Mucosa of gallbladder (tissue), 1 donor: ENCODE results near the gene KIAA0825. TPM values are rescaled to one million over a fixed set of nuclear protein-coding genes. Genes with fewer than 3 reads are reported as not detected.

Experiments used
- DNase-seq: peaks from one replicate; pipeline ENCODE4 v3.0.0-alpha.2; 2020; ENCODE audit warnings: low spot score
- total RNA-seq: library from RNA; stranded (reverse); gene quantifications from one replicate; pipeline ENCODE4 v1.2.1, GENCODE V29; 2021
- donor health status: DM: no; HTN: no; CAD: no.

KIAA0825 gene
- total RNA-seq, 1 donor from 2014 or later, result 3.3 TPM

DNA sequence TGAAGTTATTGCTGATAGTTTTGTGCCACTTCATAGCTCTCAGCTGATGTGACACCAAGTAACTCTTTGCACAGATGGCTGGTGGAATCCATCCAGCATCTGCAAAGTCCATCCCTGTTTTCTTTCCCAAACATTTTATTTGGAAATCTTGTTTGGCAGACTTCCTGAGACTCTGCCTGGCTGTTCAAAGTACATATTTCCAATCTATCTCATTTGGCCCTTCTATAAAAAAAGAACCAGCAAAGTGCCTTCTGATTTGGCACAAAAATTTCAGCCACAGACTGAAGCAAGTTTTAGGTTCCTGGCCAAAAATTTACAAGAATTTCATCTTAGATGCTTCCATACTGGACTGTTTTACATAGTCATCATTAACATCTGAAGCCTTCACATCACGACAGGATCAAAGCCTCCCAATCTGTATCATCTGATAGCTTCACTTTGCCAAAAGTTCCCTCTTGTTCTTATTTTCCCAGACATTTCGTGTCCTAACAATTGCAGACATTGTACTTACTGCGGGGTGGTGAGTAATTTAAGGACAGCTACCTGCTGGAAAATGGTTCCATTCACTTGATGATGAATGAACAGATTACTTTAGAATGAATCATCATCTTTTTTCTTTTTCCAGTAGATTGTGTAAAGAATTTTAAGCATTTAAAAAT, 377.3 kb downstream of the KIAA0825 start:
- peak; percentile 10 for DNase-seq

DNA sequence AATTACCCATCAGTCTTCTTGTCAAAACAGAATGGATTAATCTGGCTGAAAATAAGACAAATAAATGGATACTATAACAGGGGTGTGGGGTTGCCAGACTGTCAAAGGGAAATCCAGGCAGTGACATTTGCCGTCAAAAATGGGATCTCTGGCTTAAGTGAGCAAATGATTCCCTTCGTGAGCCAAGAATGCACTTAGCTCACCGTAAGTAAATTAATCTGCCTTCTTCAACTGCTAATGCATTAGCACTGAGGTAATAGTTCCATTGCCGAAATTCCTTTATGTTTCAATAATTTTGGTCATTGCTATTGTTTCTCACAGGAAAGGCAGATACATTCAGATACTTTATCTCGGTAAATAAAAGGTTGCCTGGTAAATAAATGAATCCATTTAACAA, 377.8 kb downstream of the KIAA0825 start:
- no peak for DNase-seq

DNA sequence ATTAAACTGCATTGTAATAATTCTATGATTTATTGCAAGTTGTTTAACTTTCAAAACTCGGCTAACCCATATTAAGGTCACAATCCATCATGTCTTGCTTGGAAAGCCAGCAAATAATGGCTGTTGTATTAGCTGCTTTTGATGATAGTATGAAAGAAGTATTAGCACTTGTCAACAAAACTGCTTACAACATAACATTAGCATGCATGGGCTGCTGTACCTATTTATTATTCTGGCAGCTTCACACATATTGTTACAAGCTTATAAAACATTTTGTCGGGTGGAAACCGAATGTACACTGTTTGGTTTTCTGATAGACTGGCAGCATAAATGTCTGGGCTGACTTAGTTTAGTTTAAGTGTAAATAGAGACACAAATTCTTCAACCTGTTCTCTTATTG, 378.3 kb downstream of the KIAA0825 start:
- DNase-seq, result no peak

DNA sequence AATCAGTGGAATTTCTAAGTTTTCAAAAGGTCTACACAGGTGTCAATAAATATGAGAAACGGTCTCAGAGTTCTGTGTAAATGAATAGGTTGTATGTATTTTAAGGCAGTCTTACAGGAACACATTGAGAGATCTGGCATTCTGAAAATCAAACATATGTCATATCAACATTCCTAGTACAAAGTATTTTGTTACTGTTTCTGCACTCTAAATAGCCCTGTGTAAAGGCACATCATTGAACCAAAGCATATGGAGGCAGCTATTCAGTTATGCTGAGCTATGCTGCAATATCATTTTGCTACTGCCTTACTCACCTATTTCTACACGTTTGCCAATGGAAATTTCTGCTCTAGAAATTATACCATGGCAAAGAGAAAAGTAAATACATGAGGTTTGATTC, 379.1 kb downstream of the KIAA0825 start:
- no peak for DNase-seq

DNA sequence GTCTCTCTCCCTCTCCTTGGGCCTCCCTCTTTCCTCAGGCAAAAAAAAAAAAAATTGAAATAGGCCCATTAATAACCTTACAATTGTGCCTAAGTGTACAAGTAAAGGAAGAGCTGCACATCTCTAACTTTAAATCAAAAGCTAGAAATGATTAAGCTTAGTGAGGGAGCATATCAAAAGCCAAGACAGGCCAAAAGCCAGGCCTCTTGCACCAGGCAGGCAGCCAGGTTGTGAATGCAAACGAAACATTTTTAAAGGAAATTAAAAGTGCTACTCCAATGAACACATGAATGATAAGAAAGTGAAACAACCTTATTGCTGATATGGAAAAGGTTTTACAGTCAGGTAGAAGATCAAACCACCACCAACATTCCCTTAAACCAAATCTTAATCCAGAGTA, 383.4 kb downstream of the KIAA0825 start:
- no peak for DNase-seq

DNA sequence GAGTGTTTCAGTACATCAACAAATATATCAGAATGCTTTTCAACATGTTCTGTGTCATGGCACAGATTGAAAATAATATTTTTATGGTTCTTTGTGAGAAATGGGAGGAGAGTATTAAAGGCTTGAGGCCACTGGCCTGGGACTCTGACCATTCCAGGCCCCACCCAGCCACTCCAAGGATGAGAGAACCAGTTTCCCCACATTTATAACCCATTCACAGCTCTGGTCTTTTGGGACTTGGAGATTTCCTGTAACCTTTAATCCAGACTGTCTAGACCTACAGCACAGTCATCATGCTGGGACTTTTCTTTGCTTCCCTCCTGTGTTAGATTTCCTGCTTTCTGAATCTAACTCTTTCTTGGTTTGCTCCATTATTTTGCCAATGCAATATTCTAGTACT, 389.6 kb downstream of the KIAA0825 start:
- DNase-seq, result no peak

DNA sequence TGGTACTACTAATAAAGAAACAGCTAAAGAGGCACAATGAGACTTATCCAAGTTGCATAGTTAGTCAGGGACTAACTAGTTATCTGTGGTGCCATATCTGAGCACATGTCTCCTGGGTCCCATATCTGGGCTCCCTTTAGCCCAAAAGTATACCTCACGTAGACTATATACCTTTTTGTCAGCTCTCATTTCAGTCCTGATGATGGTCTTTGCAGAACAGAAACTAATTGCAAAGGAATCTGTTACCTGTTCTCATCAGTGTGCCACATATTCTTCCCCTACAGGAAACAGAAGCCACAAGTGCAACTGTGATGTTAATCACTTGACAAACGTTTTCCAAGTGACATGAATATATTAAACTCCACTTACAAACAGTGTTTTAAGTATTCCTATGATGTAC, 395.2 kb downstream of the KIAA0825 start:
- no peak for DNase-seq

DNA sequence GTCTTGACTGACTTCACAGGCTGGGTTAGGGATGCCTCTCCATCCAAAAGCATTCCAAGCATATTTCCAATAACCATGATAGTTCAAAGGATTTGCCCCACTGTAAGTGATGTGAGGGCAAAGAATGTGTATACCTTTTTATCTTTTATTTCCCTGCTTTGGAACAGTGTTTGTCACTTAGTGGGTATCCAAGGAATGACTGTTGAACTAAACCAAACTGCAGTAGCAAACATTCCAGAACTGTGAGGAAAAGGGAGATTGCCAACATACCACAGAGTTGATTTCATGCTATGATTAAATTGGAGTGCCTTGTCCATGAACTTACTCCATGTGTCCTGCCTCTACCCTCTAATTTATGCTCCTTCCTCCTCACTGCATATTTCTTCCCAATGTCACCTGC, 400.0 kb downstream of the KIAA0825 start:
- no peak for DNase-seq

DNA sequence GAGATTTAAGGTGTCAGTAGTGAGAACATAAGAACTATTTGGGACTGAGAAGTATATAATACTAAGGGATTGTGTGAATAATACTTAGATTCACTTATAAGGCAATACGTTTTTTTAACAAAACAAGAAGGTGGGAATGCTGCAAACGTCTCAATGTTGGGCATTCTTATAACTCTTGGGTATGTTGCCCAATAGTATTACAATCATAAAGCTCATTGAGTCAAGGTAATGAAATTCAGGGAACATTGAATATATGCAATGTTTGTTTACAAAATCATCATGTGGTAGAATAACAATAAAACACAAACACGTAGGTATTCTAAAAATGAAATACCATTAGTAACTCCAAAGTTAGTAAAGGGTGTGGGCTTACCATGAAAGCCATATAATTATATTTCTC, 400.7 kb downstream of the KIAA0825 start:
- no peak for DNase-seq

DNA sequence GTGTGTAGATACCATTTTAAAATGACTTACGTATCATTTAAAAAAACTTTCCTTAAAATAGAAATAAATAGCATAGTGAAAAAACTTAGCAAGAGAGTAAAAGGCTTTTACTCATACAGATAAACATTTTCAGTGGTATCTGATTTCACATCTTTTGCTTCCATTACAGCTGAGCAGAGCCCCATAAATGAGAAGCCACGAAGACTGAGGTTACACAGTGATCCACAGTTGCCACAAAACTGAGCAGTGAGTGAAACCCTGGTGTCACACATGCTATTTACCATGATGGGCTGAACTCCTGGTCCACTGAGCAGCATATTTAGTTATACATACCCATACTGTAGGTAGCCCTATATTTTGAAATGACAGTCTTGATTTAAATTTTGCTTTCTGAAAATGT, 401.2 kb downstream of the KIAA0825 start:
- no peak for DNase-seq

DNA sequence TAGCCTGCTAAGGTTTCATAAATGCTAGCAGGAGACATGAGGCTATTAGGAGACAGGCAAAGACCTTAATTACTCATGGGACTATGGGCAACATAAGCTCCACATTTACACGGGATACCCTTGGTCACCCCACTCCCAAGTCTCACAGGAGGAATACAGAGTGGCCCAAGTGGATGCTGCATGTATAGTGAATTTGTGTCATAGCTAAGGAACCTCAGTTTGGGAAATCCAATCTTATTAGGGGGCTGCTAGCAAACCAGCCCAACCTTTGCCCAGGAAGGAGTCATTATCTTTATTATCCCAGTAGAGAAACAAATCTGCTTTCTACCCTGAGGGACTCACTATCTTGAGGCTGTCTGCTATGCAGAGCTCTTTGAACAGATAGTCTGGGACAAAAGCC, 405.9 kb downstream of the KIAA0825 start:
- no peak for DNase-seq

DNA sequence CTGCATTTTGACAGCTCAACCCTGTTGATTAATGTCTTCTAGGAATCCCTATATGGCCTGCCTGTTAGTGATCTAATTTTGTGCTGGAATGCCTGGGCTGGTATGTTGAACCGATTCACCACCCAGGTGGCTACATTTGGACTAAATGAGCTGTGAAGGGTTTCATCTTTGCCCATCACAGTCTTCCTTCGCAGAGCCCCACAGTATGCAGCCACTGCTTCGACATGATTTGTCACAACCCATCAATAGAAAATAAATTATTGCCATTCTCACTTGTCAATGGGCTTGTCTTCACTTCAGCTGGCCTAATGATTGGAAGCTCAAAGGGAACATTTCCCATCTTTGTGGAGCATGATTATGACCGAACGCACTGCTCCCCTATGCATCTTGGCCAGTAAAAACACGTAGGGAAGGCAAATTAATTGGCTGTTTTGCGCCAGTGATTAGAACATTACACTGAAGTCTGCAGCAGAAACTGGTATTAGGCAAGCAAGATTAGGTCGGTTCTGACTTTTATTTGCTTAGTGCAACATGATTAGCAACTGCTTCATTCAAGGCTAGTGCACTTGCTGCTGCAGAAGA, 408.5 kb downstream of the KIAA0825 start:
- no peak for DNase-seq

DNA sequence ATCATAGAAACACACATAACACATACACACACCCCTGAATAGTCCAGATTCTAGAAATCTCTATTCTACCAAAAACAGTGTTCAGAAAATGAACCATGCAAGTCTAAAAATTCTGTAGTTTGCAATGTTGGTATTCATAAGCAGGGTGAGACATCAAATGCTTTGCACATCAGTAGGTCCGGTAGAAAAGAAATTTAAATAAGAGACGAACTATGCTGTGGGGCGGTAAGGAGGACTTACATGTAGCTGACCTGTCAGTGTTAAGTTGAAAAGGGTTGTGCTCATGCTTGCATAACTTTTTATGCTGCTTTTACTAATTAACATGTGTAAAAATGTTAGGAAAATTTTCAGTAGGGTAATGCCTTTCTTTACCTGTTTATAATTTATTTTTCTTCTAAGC, 409.1 kb downstream of the KIAA0825 start:
- no peak for DNase-seq

DNA sequence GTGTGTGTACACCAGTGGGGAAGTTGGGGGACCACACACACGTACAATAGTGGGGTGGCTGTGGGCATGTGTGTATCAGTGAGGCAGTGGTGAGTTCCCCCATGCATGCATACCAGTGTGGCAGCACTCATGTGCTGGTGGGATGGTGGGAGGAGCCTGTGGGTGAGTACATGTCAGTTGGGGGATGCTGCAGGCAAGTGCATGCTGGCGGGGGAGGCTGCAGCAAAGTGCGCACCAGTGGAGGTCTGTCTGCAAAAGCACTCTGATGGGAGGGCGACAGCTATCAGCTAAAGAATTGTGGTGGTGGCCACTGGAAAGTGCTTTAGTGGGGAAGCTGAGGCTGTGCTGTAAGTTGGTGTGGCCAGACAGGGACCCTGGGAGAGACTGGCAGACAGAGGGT, 418.8 kb downstream of the KIAA0825 start:
- DNase-seq, result no peak

DNA sequence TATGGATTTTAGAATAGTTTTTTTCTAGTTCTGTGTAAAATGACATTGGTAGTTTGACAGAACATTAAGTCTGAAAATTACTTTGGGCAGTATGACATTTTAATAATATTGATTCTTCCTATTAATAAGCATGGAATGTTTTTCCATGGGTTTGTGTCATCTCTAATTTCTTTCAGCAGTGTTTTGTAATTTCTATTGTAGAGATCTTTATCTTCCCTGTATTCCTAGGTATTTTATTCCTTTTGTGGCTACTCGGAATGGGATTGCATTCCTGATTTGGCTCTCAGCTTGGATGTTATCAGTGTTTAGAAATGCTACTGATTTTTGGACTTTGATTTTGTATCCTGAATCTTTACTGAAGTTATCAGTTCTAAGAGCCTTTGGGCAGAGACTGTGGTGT, 420.4 kb downstream of the KIAA0825 start:
- DNase-seq, result no peak

DNA sequence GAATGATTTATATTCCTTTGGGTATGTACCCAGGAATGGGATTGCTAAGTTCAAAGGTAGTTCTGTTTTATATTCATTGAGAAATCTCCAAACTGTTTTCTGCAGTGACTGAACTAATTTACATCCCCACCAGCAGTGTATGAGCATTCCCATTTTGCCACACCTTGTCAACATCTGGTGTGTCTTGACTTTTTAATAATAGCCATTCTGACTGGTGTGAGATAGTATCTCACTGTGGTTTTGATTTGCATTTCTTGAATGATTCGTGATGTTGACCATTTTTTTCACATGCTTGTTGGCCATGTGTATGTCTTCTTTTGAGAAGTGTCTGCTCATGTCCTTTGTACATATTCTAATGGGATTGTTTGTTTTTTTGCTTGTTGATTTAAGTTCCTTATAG, 421.5 kb downstream of the KIAA0825 start:
- DNase-seq, result no peak

DNA sequence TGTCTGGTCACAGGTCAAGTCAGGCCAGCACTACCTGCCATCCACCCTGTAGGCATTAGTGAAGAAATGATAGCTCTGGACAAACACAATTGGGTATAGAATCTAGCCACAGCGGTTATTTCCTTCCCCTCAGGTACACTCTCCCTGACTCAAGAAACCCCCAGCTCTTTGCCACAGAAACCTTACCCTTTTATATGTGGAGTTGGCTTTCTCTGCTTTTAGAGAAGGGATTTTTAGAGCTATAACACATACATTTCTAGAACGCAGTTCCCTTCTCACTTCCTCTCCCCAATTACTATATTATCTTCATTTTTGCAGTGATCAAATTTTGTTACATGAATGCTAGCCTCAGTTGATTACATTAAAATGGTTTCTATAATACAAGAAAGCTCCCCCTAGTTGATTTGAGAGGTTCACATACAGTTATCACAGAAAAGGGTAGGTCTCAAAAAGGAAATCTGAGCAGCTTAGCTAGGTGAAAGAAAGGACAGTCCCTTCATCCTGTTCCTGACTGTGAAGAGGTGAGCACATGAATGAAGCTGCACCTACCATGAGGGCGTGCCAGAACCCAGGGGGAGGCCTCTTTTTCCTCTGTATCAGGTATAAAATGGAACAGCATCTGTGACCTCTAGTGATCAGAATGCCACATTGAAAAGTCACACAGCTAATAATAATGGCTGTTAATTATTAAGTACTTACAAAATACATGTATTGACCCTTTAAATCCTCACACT, 425.6 kb downstream of the KIAA0825 start:
- no peak for DNase-seq

DNA sequence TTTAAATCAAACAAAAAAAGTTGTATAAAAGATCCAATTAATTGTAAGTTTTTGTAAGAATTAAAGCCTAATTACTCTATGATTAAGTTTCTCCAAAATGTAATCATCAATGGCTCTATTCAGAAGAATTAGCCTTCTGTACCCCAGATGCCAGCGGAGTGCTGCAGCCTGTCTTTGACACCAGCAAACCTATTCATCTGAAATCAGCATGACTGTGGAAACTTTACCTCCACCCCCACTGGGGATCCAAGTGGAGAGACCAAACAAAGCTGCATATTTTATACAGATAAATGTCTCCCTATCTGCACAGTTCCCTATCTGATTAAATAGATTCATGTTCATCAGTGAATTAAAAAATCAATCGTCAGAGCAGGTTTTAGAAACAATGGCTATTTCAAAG, 426.8 kb downstream of the KIAA0825 start:
- DNase-seq, result no peak

DNA sequence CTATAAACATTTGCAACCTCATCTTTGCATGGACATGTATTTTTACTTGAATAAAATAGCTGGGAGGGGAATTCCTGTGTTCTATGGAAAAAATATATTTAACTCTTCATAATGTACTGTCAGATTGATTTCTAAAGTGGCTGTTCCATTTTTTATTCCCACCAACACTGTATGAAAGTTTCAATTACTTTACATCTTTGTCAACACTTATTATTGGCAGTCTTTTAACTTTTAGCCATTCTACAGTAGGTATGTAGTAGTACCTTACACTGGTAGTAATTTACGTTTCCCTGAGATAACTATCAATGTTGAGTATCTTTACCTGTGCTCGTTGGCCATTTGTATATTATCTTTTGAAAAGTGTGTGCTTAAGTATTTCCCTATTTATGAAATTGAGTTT, 429.7 kb downstream of the KIAA0825 start:
- no peak for DNase-seq

DNA sequence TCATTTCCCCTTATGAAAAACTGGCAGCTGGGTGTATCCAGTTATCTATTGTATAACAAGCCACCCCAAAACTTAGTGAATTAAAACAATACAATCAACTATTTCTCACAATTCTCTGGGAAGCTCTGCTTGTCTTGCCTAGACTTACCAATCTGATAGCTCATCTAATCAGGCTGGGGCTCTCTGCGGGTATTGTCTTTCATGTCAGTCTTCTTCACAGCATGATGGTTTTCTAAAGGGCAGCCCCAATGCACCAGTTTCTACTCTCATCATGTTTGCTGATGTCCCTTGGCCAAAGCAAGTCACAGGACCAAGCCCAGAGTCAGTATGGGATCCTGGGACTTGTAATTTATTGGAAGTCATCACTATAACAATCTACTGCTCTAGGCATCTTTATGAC, 433.5 kb downstream of the KIAA0825 start:
- DNase-seq, result no peak

DNA sequence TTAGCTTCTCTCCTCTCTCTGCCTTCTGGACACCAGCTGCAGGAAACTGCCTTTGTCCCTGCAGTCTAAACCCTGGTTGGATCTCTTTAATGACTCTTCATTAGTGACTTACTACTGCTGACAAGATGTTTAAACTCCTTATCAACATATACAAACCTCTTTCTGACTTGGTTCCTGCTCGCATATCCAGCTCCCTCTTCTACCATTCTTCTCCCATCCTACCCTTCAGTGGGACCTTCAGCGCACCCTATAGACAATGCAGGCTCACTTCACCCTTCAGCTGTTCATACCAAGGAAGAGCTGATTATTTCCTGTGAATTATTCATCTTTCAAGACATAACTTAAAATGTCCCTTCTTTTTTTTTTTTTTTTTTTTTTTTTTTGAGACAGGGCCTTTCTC, 436.5 kb downstream of the KIAA0825 start:
- DNase-seq, result no peak

DNA sequence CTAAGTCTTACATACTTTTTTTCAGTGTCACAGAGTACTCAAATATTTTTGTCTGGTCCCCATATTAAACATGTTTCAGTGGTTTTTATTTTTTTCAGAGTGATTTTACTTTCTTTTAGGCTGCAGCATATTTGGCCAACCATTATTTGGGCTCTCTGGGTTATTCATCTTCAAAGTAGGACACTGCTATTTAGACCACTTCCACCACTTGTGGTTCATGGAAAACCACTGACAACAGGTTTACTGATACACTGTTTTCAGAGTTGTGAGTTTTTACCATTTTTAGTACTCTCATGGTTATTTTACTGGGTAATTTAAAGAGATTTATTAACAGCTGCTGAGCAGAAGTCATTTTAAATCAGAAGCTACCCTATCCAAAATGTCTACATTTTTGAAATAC, 437.6 kb downstream of the KIAA0825 start:
- no peak for DNase-seq

DNA sequence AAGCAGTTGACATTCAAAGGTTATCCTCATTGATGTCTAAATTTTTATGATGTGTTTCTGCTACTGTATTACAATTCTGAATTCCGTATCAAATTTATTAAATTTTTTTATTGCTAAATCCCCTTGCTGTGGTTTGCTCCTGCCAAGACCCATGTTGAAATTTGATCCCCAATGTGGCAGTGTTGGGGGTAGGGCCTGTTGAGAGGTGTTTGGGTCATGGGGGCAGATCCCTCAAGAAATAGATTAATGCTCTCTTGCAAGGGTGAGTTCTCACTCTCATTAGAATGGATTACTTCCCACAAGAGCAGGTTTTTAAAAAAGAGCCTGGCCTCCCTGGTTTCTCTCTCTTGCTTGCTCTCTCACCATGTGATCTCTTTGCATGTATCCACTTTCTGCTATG, 442.5 kb downstream of the KIAA0825 start:
- no peak for DNase-seq
